NB4 (cell line): ENCODE results near the gene OR2V2.

ENCODE experiments used
- CTCF ChIP-seq: IDR thresholded peaks from one replicate; pipeline ENCODE4 v1.5.1; 2012; ENCODE audit warnings: low read depth, low read length
- POLR2A ChIP-seq: IDR thresholded peaks from 2 replicates; pipeline ENCODE4 v1.6.1; 2011; ENCODE audit warnings: mild to moderate bottlenecking; ENCODE audit not compliant: insufficient read length; ENCODE audit errors: extremely low read depth

GRCh38 chr5:181114284-181114843 lies 33.0 kb upstream of the OR2V2 start:
- TF ChIP-seq POLR2A (no peak), CTCF (no peak)
